Loucy (cell line): ENCODE results near the gene COL20A1.

Experiments used
- H2AFZ ChIP-seq: fragments of 200-600 bp; sonication (generic); 2 replicates; pipeline ENCODE4 v1.6.0; 2016; ENCODE audit warnings: antibody characterized with exemption, mild to moderate bottlenecking, low read length, moderate library complexity
- H3F3A ChIP-seq: fragments of 200-600 bp; 2 replicates; pipeline ENCODE4 v1.6.0; 2016; ENCODE audit warnings: antibody characterized with exemption, low read depth, mild to moderate bottlenecking
- H3K27me3 ChIP-seq: fragments of 200-600 bp; sonication (generic); 2 replicates; pipeline ENCODE4 v1.6.1; 2014; ENCODE audit warnings: low read length, mild to moderate bottlenecking; ENCODE audit not compliant: insufficient read depth, poor library complexity, severe bottlenecking
- H3K36me3 ChIP-seq: fragments of 200-600 bp; sonication (generic); 2 replicates; pipeline ENCODE4 v1.6.1; 2016; ENCODE audit warnings: low read length; ENCODE audit not compliant: insufficient read depth
- H3K4me1 ChIP-seq: fragments of 200-600 bp; sonication (generic); 2 replicates; pipeline ENCODE4 v1.5.1; 2014; ENCODE audit warnings: low read length, mild to moderate bottlenecking; ENCODE audit not compliant: insufficient read depth, poor library complexity, severe bottlenecking
- H3K4me2 ChIP-seq: fragments of 200-600 bp; sonication (generic); 2 replicates; pipeline ENCODE4 v1.6.0; 2014; ENCODE audit warnings: antibody characterized with exemption, low read length, low read depth, mild to moderate bottlenecking; ENCODE audit not compliant: poor library complexity, severe bottlenecking
- H3K4me3 ChIP-seq: fragments of 200-600 bp; sonication (generic); 2 replicates; pipeline ENCODE4 v1.5.1; 2014; ENCODE audit warnings: low read length, mild to moderate bottlenecking, mixed read lengths; ENCODE audit not compliant: poor library complexity, severe bottlenecking
- H3K79me2 ChIP-seq: fragments of 200-600 bp; sonication (generic); 2 replicates; pipeline ENCODE4 v1.6.1; 2014; ENCODE audit warnings: low read length; ENCODE audit not compliant: insufficient read depth
- H3K9ac ChIP-seq: fragments of 200-600 bp; sonication (generic); 2 replicates; pipeline ENCODE4 v1.6.0; 2014; ENCODE audit warnings: mild to moderate bottlenecking, low read depth, low read length, moderate library complexity; ENCODE audit not compliant: poor library complexity, severe bottlenecking
- H3K9me2 ChIP-seq: fragments of 200-600 bp; sonication (generic); replicated peaks from 2 replicates; pipeline ENCODE4 v1.6.1; 2016; ENCODE audit warnings: low read depth, low read length, mixed read lengths
- H3K9me3 ChIP-seq: fragments of 200-600 bp; sonication (generic); 2 replicates; pipeline ENCODE4 v1.6.1; 2014; ENCODE audit warnings: mild to moderate bottlenecking, antibody characterized with exemption, low read length, low read depth; ENCODE audit not compliant: insufficient read depth
- H4K20me1 ChIP-seq: fragments of 200-600 bp; sonication (generic); 2 replicates; pipeline ENCODE4 v1.6.0; 2014; ENCODE audit warnings: antibody characterized with exemption, low read length, mild to moderate bottlenecking; ENCODE audit not compliant: insufficient read depth, poor library complexity, severe bottlenecking
- EZH2phosphoT487 ChIP-seq: fragments of 200-600 bp; IDR thresholded peaks from 2 replicates; pipeline ENCODE4 v1.6.1; 2018; ENCODE audit warnings: antibody characterized with exemption, mild to moderate bottlenecking, moderate library complexity, borderline replicate concordance
- TF ChIP-seq, protein P1 (sequence below): fragments of 200-600 bp; sonication (generic); conservative IDR thresholded peaks from 2 replicates; pipeline ENCODE4 v1.5.1; 2014; ENCODE audit warnings: mild to moderate bottlenecking, antibody characterized with exemption, low read length

COL20A1 gene

GRCh38 chr20:63376283-63377250 lies 83.6 kb downstream of the COL20A1 start:
- Histone ChIP-seq H3K4me3 (no peak overlapping the region), H3K4me1 (no peaks in the 10 kb centered on the region), H3K9ac (no peak overlapping the region), H3K4me2 (no peak overlapping the region), H3K27me3 (no peaks in the 10 kb centered on the region), H2AFZ (no peak overlapping the region), H3K36me3 (no peaks in the 10 kb centered on the region), H3K9me2 (no peaks in the 10 kb centered on the region), H4K20me1 (no peaks in the 10 kb centered on the region), H3K79me2 (no peaks in the 10 kb centered on the region), H3K9me3 (no peaks in the 10 kb centered on the region), H3F3A (no peaks in the 10 kb centered on the region)
- TF ChIP-seq EZH2phosphoT487: no peak

DNA sequence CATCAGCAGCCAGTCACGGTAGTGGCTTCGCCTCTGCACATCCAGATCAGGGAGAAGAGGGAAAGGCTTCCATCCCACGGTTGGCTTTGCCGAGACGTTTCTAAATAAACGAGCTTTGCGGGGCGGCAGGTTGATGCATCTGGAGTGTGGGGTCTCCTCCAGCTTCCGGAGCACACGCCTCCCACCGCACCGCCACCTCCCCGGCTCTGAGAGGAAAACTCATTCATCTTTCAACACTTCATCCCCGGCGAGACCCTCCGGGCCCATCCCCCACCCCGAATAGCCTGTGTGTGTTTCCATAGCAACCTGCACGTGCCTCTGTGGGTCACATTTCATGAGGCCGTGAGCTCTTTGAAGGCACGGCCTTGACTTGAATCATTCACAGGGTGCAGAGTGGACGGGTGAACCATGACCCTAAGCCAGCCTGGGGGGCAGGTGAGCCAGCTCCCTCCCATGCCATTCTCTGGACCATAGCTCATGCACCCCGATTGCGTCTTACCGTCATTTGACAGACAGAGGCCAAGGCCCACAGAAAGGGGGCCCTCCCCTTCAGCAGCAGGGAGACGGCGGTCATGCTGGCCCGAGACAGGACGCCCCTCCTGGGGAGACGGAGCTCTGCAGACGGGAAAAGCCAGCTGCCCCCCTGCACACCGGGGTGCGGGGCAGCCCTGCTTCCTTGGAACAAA lies 84.4 kb downstream of the COL20A1 start:
- H3K4me2 ChIP-seq: no peak overlapping the region
- no peaks in the 10 kb centered on the region for H3K27me3 ChIP-seq
- TF ChIP-seq, protein P1, sequence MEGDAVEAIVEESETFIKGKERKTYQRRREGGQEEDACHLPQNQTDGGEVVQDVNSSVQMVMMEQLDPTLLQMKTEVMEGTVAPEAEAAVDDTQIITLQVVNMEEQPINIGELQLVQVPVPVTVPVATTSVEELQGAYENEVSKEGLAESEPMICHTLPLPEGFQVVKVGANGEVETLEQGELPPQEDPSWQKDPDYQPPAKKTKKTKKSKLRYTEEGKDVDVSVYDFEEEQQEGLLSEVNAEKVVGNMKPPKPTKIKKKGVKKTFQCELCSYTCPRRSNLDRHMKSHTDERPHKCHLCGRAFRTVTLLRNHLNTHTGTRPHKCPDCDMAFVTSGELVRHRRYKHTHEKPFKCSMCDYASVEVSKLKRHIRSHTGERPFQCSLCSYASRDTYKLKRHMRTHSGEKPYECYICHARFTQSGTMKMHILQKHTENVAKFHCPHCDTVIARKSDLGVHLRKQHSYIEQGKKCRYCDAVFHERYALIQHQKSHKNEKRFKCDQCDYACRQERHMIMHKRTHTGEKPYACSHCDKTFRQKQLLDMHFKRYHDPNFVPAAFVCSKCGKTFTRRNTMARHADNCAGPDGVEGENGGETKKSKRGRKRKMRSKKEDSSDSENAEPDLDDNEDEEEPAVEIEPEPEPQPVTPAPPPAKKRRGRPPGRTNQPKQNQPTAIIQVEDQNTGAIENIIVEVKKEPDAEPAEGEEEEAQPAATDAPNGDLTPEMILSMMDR: no peak
- TF ChIP-seq EZH2phosphoT487: no peak
- no peaks in the 10 kb centered on the region for H4K20me1 ChIP-seq
- H3K9me3 ChIP-seq: no peaks in the 10 kb centered on the region
- no peaks in the 10 kb centered on the region for H3F3A ChIP-seq
- no peaks in the 10 kb centered on the region for H3K4me1 ChIP-seq
- no peaks in the 10 kb centered on the region for H3K36me3 ChIP-seq
- H2AFZ ChIP-seq: no peak overlapping the region
- H3K9ac ChIP-seq: no peak overlapping the region
- no peak overlapping the region for H3K4me3 ChIP-seq
- H3K79me2 ChIP-seq: no peaks in the 10 kb centered on the region
- H3K9me2 ChIP-seq: no peaks in the 10 kb centered on the region

GRCh38 chr20:63377951-63378381 lies 85.0 kb downstream of the COL20A1 start:
- no peaks in the 10 kb centered on the region for H3K9me2 ChIP-seq
- no peak overlapping the region for H3K4me3 ChIP-seq
- no peak overlapping the region for H2AFZ ChIP-seq
- H4K20me1 ChIP-seq: no peaks in the 10 kb centered on the region
- no peak overlapping the region for H3K4me2 ChIP-seq
- H3K4me1 ChIP-seq: no peaks in the 10 kb centered on the region
- no peaks in the 10 kb centered on the region for H3K79me2 ChIP-seq
- TF ChIP-seq, protein P1: no peak
- no peak for TF ChIP-seq EZH2phosphoT487
- no peaks in the 10 kb centered on the region for H3K9me3 ChIP-seq
- H3F3A ChIP-seq: no peaks in the 10 kb centered on the region
- no peaks in the 10 kb centered on the region for H3K36me3 ChIP-seq
- H3K9ac ChIP-seq: no peak overlapping the region
- H3K27me3 ChIP-seq: no peaks in the 10 kb centered on the region
